MCF 10A (cell line): ENCODE measurements around the gene CCR1. TPM values are rescaled to one million over a fixed set of nuclear protein-coding genes. Genes with fewer than 3 reads are reported as not detected.

ENCODE experiments used
- BruUV-seq: library from RNA; stranded (reverse); fragments of 400-500 nt; replicated peaks from 2 replicates; lab custom pipeline; 2021; lab: Mats Ljungman, UMichigan
- CTCF ChIA-PET: fragments of 300-600 bp; sonication (Branson Sonifier 250); formaldehyde crosslinking; extraction: SDS; loops from one replicate; lab custom pipeline; 2021; ENCODE audit warnings: antibody characterized with exemption, inconsistent platforms; lab: Yijun Ruan, JAX
- POLR2A ChIA-PET: fragments of 300-600, 350-650 bp; sonication (Branson Sonifier 250); formaldehyde crosslinking; extraction: SDS; loops from one replicate; lab custom pipeline; 2020; ENCODE audit warnings: antibody characterized with exemption, inconsistent platforms; lab: Yijun Ruan, JAX
- DNase-seq: peaks from one replicate; pipeline ENCODE4 v3.0.0-alpha.2; 2018; ENCODE audit not compliant: unreplicated experiment
- H3K27ac Mint-ChIP-seq: one replicate; pipeline ENCODE4 v1.8.0; 2022; ENCODE audit warnings: mild to moderate bottlenecking, low read depth, mixed read lengths; ENCODE audit not compliant: unreplicated experiment
- H3K27me3 Mint-ChIP-seq: one replicate; pipeline ENCODE4 v1.8.0; 2022; ENCODE audit warnings: mixed read lengths; ENCODE audit not compliant: insufficient read depth, unreplicated experiment
- H3K36me3 Mint-ChIP-seq: one replicate; pipeline ENCODE4 v1.8.0; 2022; ENCODE audit warnings: mild to moderate bottlenecking, moderate library complexity, mixed read lengths; ENCODE audit not compliant: insufficient read depth, unreplicated experiment
- H3K4me1 Mint-ChIP-seq: one replicate; pipeline ENCODE4 v1.8.0; 2022; ENCODE audit warnings: mixed read lengths; ENCODE audit not compliant: insufficient read depth, unreplicated experiment
- H3K4me3 Mint-ChIP-seq: one replicate; pipeline ENCODE4 v1.8.0; 2022; ENCODE audit warnings: mild to moderate bottlenecking, moderate library complexity, mixed read lengths; ENCODE audit not compliant: unreplicated experiment
- H3K9me3 Mint-ChIP-seq: one replicate; pipeline ENCODE4 v1.8.0; 2022; ENCODE audit warnings: mixed read lengths; ENCODE audit not compliant: unreplicated experiment
- CTCF ChIP-seq: fragments of 200-600 bp; IDR thresholded peaks from one replicate; pipeline ENCODE4 v1.8.0; 2022; ENCODE audit warnings: antibody characterized with exemption, mild to moderate bottlenecking; ENCODE audit not compliant: unreplicated experiment
- intact Hi-C: fragments of 100-400 bp; cut with micrococcal nuclease; formaldehyde crosslinking; loops from 2 replicates; pipeline ENCODE4 v1.14.1; 2022
- total RNA-seq: library from RNA; stranded (reverse); gene quantifications from 2 replicates; pipeline ENCODE4 v1.2.3, GENCODE V29; 2022

CCR1 gene
- total RNA-seq, 1 experiment from 2014 or later: not detected

- intact Hi-C loops: no loop called here
- DNase-seq: no peak
- Mint-ChIP-seq H3K4me3 (no peak overlapping the region), H3K9me3 (peaks cover 16% of the 10 kb centered on the region), H3K27ac (no peak overlapping the region), H3K27me3 (peaks cover 12% of the 10 kb centered on the region), H3K36me3 (no peaks in the 10 kb centered on the region), H3K4me1 (no peaks in the 10 kb centered on the region)
- BruUV-seq: no TSS peak
- POLR2A ChIA-PET: no interaction called here
- no peak for TF ChIP-seq CTCF
- CTCF ChIA-PET: interaction anchor here (0.6 to 7.0 kb wide), 2 partner anchors 133 to 150 kb away, joined by 4 to 89 read pairs; partner anchors contain the start of gene CCR5
Observed at GRCh38 chr3:46218196-46218709, 10.1 kb upstream of the CCR1 start.

- Mint-ChIP-seq H3K4me3 (no peak overlapping the region), H3K9me3 (peaks cover 16% of the 10 kb centered on the region), H3K27ac (no peak overlapping the region), H3K4me1 (no peaks in the 10 kb centered on the region), H3K27me3 (peaks cover 12% of the 10 kb centered on the region), H3K36me3 (no peaks in the 10 kb centered on the region)
- no peak for TF ChIP-seq CTCF
- intact Hi-C loops: no loop called here
- ChIA-PET CTCF (interaction anchor here (0.7 to 7.0 kb wide), 6 partner anchors 10 to 277 kb away, joined by 3 to 89 read pairs (median 5); partner anchors contain the start of gene CCR5), POLR2A (interaction anchor here (1.5 kb wide), 1 partner anchor 23 kb away, joined by 3 read pairs; no protein-coding TSS in a partner anchor)
- DNase-seq: no peak
- no TSS peak for BruUV-seq
Observed at GRCh38 chr3:46215810-46216414, 7.8 kb upstream of the CCR1 start.

GRCh38 chr3:46214751-46215352 is 6.7 kb upstream of the CCR1 start:
- Mint-ChIP-seq H3K27me3 (peaks cover 12% of the 10 kb centered on the region), H3K36me3 (no peaks in the 10 kb centered on the region), H3K27ac (no peak overlapping the region), H3K9me3 (peaks cover 14% of the 10 kb centered on the region), H3K4me3 (no peak overlapping the region), H3K4me1 (no peaks in the 10 kb centered on the region)
- ChIA-PET POLR2A (interaction anchor here (0.6 to 1.3 kb wide), 2 partner anchors 29 to 171 kb away, joined by 3 to 5 read pairs; no protein-coding TSS in a partner anchor), CTCF (interaction anchor here (0.6 to 7.0 kb wide), 12 partner anchors 8 to 524 kb away, joined by 3 to 89 read pairs (median 4); partner anchors contain the start of gene CCR5)
- no TSS peak for BruUV-seq
- intact Hi-C loops: loop anchor here (1.0 kb wide), 1 partner anchor 157 kb away; no protein-coding TSS in a partner anchor
- no peak for DNase-seq
- TF ChIP-seq CTCF: peak; percentile 44

- peaks cover 11% of the 10 kb centered on the region for H3K27me3 Mint-ChIP-seq
- intact Hi-C loops: no loop called here
- DNase-seq: no peak
- no peaks in the 10 kb centered on the region for H3K36me3 Mint-ChIP-seq
- POLR2A ChIA-PET: no interaction called here
- CTCF ChIA-PET: interaction anchor here (0.6 to 7.0 kb wide), 8 partner anchors 9 to 584 kb away, joined by 3 to 89 read pairs (median 3); partner anchors contain the start of gene CCR5
- no peak overlapping the region for H3K27ac Mint-ChIP-seq
- no peak overlapping the region for H3K4me3 Mint-ChIP-seq
- no peak for TF ChIP-seq CTCF
- H3K4me1 Mint-ChIP-seq: no peaks in the 10 kb centered on the region
- peaks cover 8% of the 10 kb centered on the region for H3K9me3 Mint-ChIP-seq
- no TSS peak for BruUV-seq
Observed at GRCh38 chr3:46213201-46213600, 5.1 kb upstream of the CCR1 start.
